ENCODE measurements around the gene PDE8A.

DNA sequence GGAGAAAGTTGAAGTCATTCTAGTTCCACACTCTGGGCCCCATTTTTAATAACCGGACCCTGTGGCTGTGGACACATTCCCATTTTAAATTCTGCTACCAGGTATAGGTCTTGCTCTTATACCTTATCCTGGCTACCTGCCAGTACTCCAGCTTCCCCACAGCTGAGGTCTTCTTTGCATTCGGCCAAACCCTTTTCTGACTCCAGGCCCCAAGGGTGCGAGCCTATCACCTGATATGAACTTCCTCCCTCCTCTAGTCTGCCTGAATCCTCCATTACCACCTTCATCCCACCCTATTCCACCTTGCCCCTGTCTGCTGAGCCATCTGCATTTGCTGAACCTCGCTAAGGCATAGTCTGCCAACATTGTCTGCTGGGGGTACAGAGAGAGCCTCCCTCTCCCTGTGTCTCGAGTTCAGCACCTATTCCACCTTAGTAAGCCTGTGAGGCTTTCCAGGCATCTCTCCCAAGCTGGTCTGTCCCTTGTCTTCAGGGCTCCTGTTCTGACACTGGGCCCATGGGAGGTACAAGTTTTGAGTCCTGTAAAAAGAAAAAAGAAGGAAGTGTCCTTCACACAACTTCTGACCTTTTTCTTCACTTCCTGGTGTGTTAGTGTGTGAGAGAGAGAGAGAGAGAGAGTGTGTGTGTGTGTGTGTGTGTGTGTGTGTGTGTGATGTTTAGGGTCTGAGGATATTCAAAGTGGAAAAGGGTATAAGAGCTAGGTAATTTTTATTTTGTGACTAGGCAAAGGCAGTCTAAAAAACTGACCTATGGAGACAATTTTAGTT is 27.0 kb downstream of the PDE8A start:
- TF ChIP-seq, protein P1, sequence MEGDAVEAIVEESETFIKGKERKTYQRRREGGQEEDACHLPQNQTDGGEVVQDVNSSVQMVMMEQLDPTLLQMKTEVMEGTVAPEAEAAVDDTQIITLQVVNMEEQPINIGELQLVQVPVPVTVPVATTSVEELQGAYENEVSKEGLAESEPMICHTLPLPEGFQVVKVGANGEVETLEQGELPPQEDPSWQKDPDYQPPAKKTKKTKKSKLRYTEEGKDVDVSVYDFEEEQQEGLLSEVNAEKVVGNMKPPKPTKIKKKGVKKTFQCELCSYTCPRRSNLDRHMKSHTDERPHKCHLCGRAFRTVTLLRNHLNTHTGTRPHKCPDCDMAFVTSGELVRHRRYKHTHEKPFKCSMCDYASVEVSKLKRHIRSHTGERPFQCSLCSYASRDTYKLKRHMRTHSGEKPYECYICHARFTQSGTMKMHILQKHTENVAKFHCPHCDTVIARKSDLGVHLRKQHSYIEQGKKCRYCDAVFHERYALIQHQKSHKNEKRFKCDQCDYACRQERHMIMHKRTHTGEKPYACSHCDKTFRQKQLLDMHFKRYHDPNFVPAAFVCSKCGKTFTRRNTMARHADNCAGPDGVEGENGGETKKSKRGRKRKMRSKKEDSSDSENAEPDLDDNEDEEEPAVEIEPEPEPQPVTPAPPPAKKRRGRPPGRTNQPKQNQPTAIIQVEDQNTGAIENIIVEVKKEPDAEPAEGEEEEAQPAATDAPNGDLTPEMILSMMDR (IDR thresholded peaks at IDR 0.05): no peak
- no peak for TF ChIP-seq EZH2 (IDR thresholded peaks at IDR 0.05; ENCODE audit: borderline replicate concordance, insufficient read depth, low read depth, low read length, poor library complexity, severe bottlenecking)

Data from B cell (primary cell).